ENCODE measurements around the gene PXT1.

The PXT1 gene

GRCh38 chr6:36384095-36384494 lies 58.6 kb downstream of the PXT1 start:
- no peak for TF ChIP-seq CTCF (IDR thresholded peaks at IDR 0.05; ENCODE audit: low read depth, low read length, missing control alignments)
- no peak for DNase-seq (ENCODE audit: extremely low read depth, low read depth)

GRCh38 chr6:36383606-36384005 lies 59.0 kb downstream of the PXT1 start:
- TF ChIP-seq CTCF (IDR thresholded peaks at IDR 0.05; ENCODE audit: low read depth, low read length, missing control alignments), result no peak
- DNase-seq (ENCODE audit: extremely low read depth, low read depth), result no peak
- no peak overlapping the region for H3K4me3 ChIP-seq (replicated peaks; ENCODE audit: low read depth, low read length)

More at GRCh38 chr6:36384095-36384494, 58.6 kb downstream of the PXT1 start:
- H3K4me3 ChIP-seq (replicated peaks; ENCODE audit: low read depth, low read length), result no peak overlapping the region

- DNase-seq (ENCODE audit: extremely low read depth, low read depth), result no peak
- TF ChIP-seq CTCF (IDR thresholded peaks at IDR 0.05; ENCODE audit: low read depth, low read length, missing control alignments), result no peak
- no peak overlapping the region for H3K4me3 ChIP-seq (replicated peaks; ENCODE audit: low read depth, low read length)
These were observed 59.7 kb downstream of the PXT1 start for GRCh38 chr6:36382976-36383375.

GRCh38 chr6:36381502-36382389 lies 60.9 kb downstream of the PXT1 start:
- TF ChIP-seq CTCF (IDR thresholded peaks at IDR 0.05; ENCODE audit: low read depth, low read length, missing control alignments), result no peak
- no peak for DNase-seq (ENCODE audit: extremely low read depth, low read depth)
- no peak overlapping the region for H3K4me3 ChIP-seq (replicated peaks; ENCODE audit: low read depth, low read length)

- TF ChIP-seq CTCF (IDR thresholded peaks at IDR 0.05; ENCODE audit: low read depth, low read length, missing control alignments), result no peak
- DNase-seq (ENCODE audit: extremely low read depth, low read depth), result no peak
- no peak overlapping the region for H3K4me3 ChIP-seq (replicated peaks; ENCODE audit: low read depth, low read length)
These were observed 62.5 kb downstream of the PXT1 start for GRCh38 chr6:36380166-36380565.

- H3K4me3 ChIP-seq (replicated peaks; ENCODE audit: low read depth, low read length), result no peak overlapping the region
- no peak for TF ChIP-seq CTCF (IDR thresholded peaks at IDR 0.05; ENCODE audit: low read depth, low read length, missing control alignments)
- no peak for DNase-seq (ENCODE audit: extremely low read depth, low read depth)
These were observed 63.7 kb downstream of the PXT1 start for GRCh38 chr6:36378936-36379335.
